ENCODE results near the gene SSNA1. TPM values are rescaled to one million over a fixed set of nuclear protein-coding genes. Genes with fewer than 3 reads are reported as not detected.

The SSNA1 gene
- total and polyA plus RNA-seq, 9 of the 15 experiments (the other 6 are each of a cell fraction or from before 2014, with no cell fraction given), result 1.9 to 130 (median 57.1) TPM

DNA sequence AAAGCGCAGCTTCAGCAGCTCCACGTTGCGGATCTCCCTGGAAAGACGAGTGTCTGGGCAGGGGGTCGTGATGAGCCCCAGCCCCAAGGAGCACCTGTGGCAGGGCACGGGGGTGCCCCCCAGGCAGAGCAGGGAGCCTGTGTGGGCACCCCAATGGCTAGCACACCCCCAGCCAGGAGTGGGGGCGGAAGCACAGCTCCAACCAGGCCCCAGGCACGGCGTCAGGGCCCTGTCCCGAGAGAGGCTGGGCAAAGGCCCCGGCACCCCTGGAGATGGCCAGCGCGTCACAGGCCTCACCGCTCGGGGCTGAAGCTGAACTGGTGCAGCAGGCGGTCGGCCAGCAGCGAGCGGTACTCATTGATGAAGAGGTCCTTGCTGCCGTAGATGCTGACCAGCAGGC is 8.0 kb upstream of the SSNA1 start:
- POLR2A ChIA-PET, result interaction anchor here (0.6 to 1.2 kb wide), 4 partner anchors 9 to 21 kb away, joined by 3 to 4 read pairs (median 3); no protein-coding TSS in a partner anchor
- CTCF ChIA-PET (ENCODE audit: low intra/inter-chr PET ratio), result no interaction called here

DNA sequence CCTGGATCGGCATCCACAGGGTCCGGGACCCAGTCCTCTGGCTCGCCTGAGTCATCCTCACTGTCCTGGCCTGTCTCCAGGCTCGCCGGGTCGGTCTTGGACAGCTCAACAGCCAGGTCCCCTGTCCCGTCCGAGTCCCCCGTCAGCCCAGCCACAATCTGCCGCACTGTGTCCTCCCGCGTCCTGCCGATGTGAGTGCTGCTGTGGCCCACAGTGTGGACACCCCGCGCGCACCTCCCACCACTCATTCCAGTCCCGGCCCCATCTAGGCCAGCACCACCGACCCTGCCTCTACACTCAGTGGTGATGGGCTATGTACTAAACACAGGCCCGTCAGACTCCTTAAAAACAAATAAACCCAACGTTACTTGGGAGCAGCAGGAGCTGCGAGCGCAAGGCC is 6.8 kb upstream of the SSNA1 start:
- Histone ChIP-seq H3K4me2 (ENCODE audit: insufficient read depth, low read length) (no peak overlapping the region), H3K36me3 (ENCODE audit: control insufficient read depth, insufficient read depth, low read length) (peaks cover 79% of the 10 kb centered on the region; the same call in 2 of the 3 replicates), H3K4me1 (replicated peaks in 1 of 2; ENCODE audit: control insufficient read depth in 2 of 2, insufficient read depth in 2 of 2, low read length in 2 of 2) (peaks cover 7 to 74% of the 10 kb centered on the region in 2 experiments; a peak in 4 of 5 replicates), H2AFZ (ENCODE audit: low read depth, low read length) (no peak overlapping the region), H3K27me3 (ENCODE audit: control insufficient read depth in 2 of 2, insufficient read depth in 2 of 2, low read length in 2 of 2) (no peaks in the 10 kb centered on the region), H3K4me3 (no peak overlapping the region), H4K20me1 (replicated peaks; ENCODE audit: control insufficient read depth, insufficient read depth, low read length) (0 out of 2 replicates have a peak, but pooled peaks cover 4% of the 10 kb centered on the region), H3K79me2 (ENCODE audit: control insufficient read depth, insufficient read depth, low read length) (peaks cover 7% of the 10 kb centered on the region), H3K9ac (ENCODE audit: insufficient read depth in 1 of 2, low read depth in 2 of 2, low read length in 2 of 2) (peak overlapping the region in 1 of 2 experiments; percentile 13; a peak in 1 of 4 replicates), H3K9me1 (ENCODE audit: control insufficient read depth, insufficient read depth, low read length) (no peaks in the 10 kb centered on the region), H3K9me3 (replicated peaks; ENCODE audit: control insufficient read depth, insufficient read depth, low read depth, low read length) (no peaks in the 10 kb centered on the region), H3K27ac (ENCODE audit: extremely low read depth, low read depth, low read length) (no peak overlapping the region)
- no peak for DNase-seq (ENCODE audit: extremely low read depth in 1 of 4, low spot score in 3 of 4)
- CTCF ChIA-PET (ENCODE audit: low intra/inter-chr PET ratio), result no interaction called here
- no peak for FAIRE-seq
- TF ChIP-seq, protein P1, sequence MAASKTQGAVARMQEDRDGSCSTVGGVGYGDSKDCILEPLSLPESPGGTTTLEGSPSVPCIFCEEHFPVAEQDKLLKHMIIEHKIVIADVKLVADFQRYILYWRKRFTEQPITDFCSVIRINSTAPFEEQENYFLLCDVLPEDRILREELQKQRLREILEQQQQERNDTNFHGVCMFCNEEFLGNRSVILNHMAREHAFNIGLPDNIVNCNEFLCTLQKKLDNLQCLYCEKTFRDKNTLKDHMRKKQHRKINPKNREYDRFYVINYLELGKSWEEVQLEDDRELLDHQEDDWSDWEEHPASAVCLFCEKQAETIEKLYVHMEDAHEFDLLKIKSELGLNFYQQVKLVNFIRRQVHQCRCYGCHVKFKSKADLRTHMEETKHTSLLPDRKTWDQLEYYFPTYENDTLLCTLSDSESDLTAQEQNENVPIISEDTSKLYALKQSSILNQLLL (CRISPR knock-in tag; IDR thresholded peaks at IDR 0.05; ENCODE audit: borderline replicate concordance), result no peak
- TF ChIP-seq RBFOX2 (IDR thresholded peaks at IDR 0.05; ENCODE audit: low read depth, low read length), result peak; percentile 42; the same call in 1 of the 2 replicates
- in situ Hi-C loops (cut with MboI), result no loop called here
- BruUV-seq (replicated peaks), result no TSS peak
- 95% methylated on average over 22 of the region's 22 CpGs for WGBS (ENCODE audit: insufficient coverage, low coverage, missing lambda C conversion rate)
- intact Hi-C loops (cut with micrococcal nuclease), result no loop called here
- POLR2A ChIA-PET, result interaction anchor here (0.7 to 1.2 kb wide), 2 partner anchors 16 to 19 kb away, joined by 3 read pairs; no protein-coding TSS in a partner anchor
- no peak for ATAC-seq

More for the DNA sequence above, 8.0 kb upstream of the SSNA1 start:
- DNase-seq (ENCODE audit: extremely low read depth in 1 of 4, low spot score in 3 of 4), result no peak
- H3K4me1 ChIP-seq (replicated peaks in 1 of 2; ENCODE audit: control insufficient read depth in 2 of 2, insufficient read depth in 2 of 2, low read length in 2 of 2), result peaks cover 3 to 66% of the 10 kb centered on the region in 2 experiments; a peak in 3 of 5 replicates
- H3K4me2 ChIP-seq (ENCODE audit: insufficient read depth, low read length), result no peak overlapping the region
- no peak overlapping the region; a peak in 1 of 4 replicates for H3K9ac ChIP-seq (ENCODE audit: insufficient read depth in 1 of 2, low read depth in 2 of 2, low read length in 2 of 2)
- H4K20me1 ChIP-seq (replicated peaks; ENCODE audit: control insufficient read depth, insufficient read depth, low read length), result 0 out of 2 replicates have a peak, but pooled peaks cover 2% of the 10 kb centered on the region
- peaks cover 67% of the 10 kb centered on the region; the same call in 1 of the 3 replicates for H3K36me3 ChIP-seq (ENCODE audit: control insufficient read depth, insufficient read depth, low read length)
- no peaks in the 10 kb centered on the region for H3K9me1 ChIP-seq (ENCODE audit: control insufficient read depth, insufficient read depth, low read length)
- ATAC-seq, result no peak
- H2AFZ ChIP-seq (ENCODE audit: low read depth, low read length), result no peak overlapping the region
- intact Hi-C loops (cut with micrococcal nuclease) (no loop called here), in situ Hi-C loops (cut with MboI) (no loop called here)
- no peaks in the 10 kb centered on the region for H3K27me3 ChIP-seq (ENCODE audit: control insufficient read depth in 2 of 2, insufficient read depth in 2 of 2, low read length in 2 of 2)
- BruUV-seq (replicated peaks), result no TSS peak
- TF ChIP-seq POLR2G (IDR thresholded peaks at IDR 0.05; ENCODE audit: low read depth, low read length), result peak; percentile 18
- TF ChIP-seq BRCA1 (IDR thresholded peaks at IDR 0.05), result no peak
- TF ChIP-seq BRCA1 (CRISPR knock-in tag; IDR thresholded peaks at IDR 0.05), result no peak
- no peak overlapping the region for H3K4me3 ChIP-seq
- no peaks in the 10 kb centered on the region for H3K79me2 ChIP-seq (ENCODE audit: control insufficient read depth, insufficient read depth, low read length)
- no peak for FAIRE-seq
- 90% methylated on average over 15 of the region's 20 CpGs for WGBS (ENCODE audit: insufficient coverage, low coverage, missing lambda C conversion rate)
- no peak overlapping the region for H3K27ac ChIP-seq (ENCODE audit: extremely low read depth, low read depth, low read length)
- no peaks in the 10 kb centered on the region for H3K9me3 ChIP-seq (replicated peaks; ENCODE audit: control insufficient read depth, insufficient read depth, low read depth, low read length)
